Measurements from ENCODE around the gene ZNF792. TPM values are rescaled to one million over a fixed set of nuclear protein-coding genes. Genes with fewer than 3 reads are reported as not detected.
"Not testable (repeated sequence)": the region's sequence is repeated elsewhere in the genome, so short reads cannot be mapped to it uniquely, and the experiment has no call there.

The ZNF792 gene
- total and polyA plus RNA-seq, 2 donors (not counting 1 experiment from before 2014, with no cell fraction given), result 3.8 to 11.2 TPM

DNA sequence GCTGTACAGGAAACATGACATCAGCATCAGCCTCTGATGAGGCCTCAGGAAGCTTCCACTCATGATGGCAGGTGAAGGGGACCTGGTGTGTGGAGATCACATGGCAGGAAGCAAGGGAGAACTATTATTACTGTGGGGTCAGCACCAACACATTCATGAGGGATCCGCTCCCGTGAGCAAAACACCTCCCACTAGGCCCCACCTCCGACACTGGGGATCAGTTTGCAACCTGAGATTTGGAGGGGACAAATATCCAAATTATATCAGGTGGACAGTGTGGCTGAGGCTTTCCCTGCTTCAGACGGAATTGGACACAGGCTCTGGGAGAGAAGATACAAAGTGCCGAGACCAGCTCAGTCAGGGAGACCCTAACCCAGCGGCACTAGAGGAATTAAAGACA lies 5.7 kb upstream of the ZNF792 start:
- H3K27ac Mint-ChIP-seq, result no peak overlapping the region
- H3K36me3 ChIP-seq (replicated peaks in 1 of 2; ENCODE audit: control extremely low read depth in 1 of 2, control insufficient read depth in 1 of 2, extremely low read depth in 1 of 2, insufficient read depth in 2 of 2, low read length in 1 of 2), result no peaks in the 10 kb centered on the region
- no peaks in the 10 kb centered on the region for H3K9me3 Mint-ChIP-seq (ENCODE audit: insufficient read depth)
- TF ChIP-seq EZH2 (IDR thresholded peaks at IDR 0.05; ENCODE audit: borderline replicate concordance, insufficient read depth, low read depth, low read length, poor library complexity, severe bottlenecking), result no peak
- TF ChIP-seq, protein P1, sequence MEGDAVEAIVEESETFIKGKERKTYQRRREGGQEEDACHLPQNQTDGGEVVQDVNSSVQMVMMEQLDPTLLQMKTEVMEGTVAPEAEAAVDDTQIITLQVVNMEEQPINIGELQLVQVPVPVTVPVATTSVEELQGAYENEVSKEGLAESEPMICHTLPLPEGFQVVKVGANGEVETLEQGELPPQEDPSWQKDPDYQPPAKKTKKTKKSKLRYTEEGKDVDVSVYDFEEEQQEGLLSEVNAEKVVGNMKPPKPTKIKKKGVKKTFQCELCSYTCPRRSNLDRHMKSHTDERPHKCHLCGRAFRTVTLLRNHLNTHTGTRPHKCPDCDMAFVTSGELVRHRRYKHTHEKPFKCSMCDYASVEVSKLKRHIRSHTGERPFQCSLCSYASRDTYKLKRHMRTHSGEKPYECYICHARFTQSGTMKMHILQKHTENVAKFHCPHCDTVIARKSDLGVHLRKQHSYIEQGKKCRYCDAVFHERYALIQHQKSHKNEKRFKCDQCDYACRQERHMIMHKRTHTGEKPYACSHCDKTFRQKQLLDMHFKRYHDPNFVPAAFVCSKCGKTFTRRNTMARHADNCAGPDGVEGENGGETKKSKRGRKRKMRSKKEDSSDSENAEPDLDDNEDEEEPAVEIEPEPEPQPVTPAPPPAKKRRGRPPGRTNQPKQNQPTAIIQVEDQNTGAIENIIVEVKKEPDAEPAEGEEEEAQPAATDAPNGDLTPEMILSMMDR (IDR thresholded peaks at IDR 0.05), result no peak
- H3K4me3 ChIP-seq (ENCODE audit: control extremely low read depth in 1 of 5, extremely low read depth in 1 of 5, insufficient read depth in 1 of 5, low read depth in 2 of 5, low read length in 4 of 5), result no peak overlapping the region
- H3K4me2 ChIP-seq (replicated peaks; ENCODE audit: low read depth, low read length, poor library complexity, severe bottlenecking), result no peak overlapping the region
- H3K27me3 Mint-ChIP-seq, result peaks cover 13% of the 10 kb centered on the region
- peaks cover 0 to 17% (median 10%) of the 10 kb centered on the region in 3 donors for H3K9me3 ChIP-seq (ENCODE audit: control extremely low read depth in 1 of 3, control insufficient read depth in 2 of 3, insufficient read depth in 1 of 3, low read length in 2 of 3)
- intact Hi-C loops (cut with micrococcal nuclease), result no loop called here
- no peaks in the 10 kb centered on the region for H3K79me2 ChIP-seq (ENCODE audit: control insufficient read depth, insufficient read depth, low read length)
- no peak overlapping the region for H2AFZ ChIP-seq (ENCODE audit: insufficient read depth, low read depth, low read length, poor library complexity, severe bottlenecking)
- ATAC-seq (ENCODE audit: low read depth) (no peak), DNase-seq (no peak)
- ChIA-PET POLR2A (no interaction called here), CTCF (interaction anchor here (5.2 kb wide), 1 partner anchor 43 kb away, joined by 71 read pairs; no protein-coding TSS in a partner anchor)
- H4K20me1 ChIP-seq (ENCODE audit: control insufficient read depth, insufficient read depth, low read length, poor library complexity, severe bottlenecking), result no peaks in the 10 kb centered on the region
- peaks cover 6% of the 10 kb centered on the region for H3K4me1 Mint-ChIP-seq
- no peak overlapping the region for H3K27ac ChIP-seq (ENCODE audit: low read length in 2 of 2)
- WGBS (ENCODE audit: insufficient coverage), result no CpG with 5 or more reads among the region's 6 CpGs
- H3K4me3 Mint-ChIP-seq, result no peak overlapping the region
- peaks cover 0 to 8% of the 10 kb centered on the region in 2 donors for H3K4me1 ChIP-seq (ENCODE audit: control insufficient read depth in 2 of 2, insufficient read depth in 2 of 2, low read length in 2 of 2)
- H3K9ac ChIP-seq (ENCODE audit: low read length), result no peak overlapping the region
- H3K27me3 ChIP-seq (replicated peaks in 1 of 4; ENCODE audit: control extremely low read depth in 1 of 4, control insufficient read depth in 3 of 4, insufficient read depth in 4 of 4, low read length in 3 of 4), result peaks cover 0 to 3% (median 0%) of the 10 kb centered on the region in 4 experiments

DNA sequence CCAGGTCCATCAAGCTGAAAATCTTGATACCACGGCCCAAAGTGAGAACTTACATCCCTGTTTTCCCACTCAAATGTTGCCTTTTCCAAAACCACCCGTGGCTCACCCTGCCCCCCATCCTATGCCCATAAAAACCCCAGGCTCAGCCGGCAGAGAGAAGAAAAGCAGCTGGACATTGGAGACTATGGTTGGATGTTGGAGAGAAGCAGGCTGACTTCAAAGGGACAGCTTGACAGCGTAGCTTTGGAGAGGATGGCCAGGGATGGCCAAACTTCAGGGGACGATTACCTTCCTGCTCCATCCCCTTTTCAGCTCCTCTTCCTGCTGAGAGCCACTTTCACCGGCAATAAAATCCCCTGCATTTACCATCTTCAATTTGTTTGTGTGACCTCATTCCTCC lies 3.5 kb upstream of the ZNF792 start:
- no peaks in the 10 kb centered on the region for H3K9me3 Mint-ChIP-seq (ENCODE audit: insufficient read depth)
- Histone ChIP-seq H2AFZ (ENCODE audit: insufficient read depth, low read depth, low read length, poor library complexity, severe bottlenecking) (no peak overlapping the region), H3K27ac (ENCODE audit: low read length in 2 of 2) (no peak overlapping the region), H3K9ac (ENCODE audit: low read length) (no peak overlapping the region), H3K4me2 (replicated peaks; ENCODE audit: low read depth, low read length, poor library complexity, severe bottlenecking) (no peak overlapping the region), H3K4me3 (ENCODE audit: control extremely low read depth in 1 of 5, extremely low read depth in 1 of 5, insufficient read depth in 1 of 5, low read depth in 2 of 5, low read length in 4 of 5) (no peak overlapping the region), H3K36me3 (replicated peaks in 1 of 2; ENCODE audit: control extremely low read depth in 1 of 2, control insufficient read depth in 1 of 2, extremely low read depth in 1 of 2, insufficient read depth in 2 of 2, low read length in 1 of 2) (no peaks in the 10 kb centered on the region), H3K27me3 (replicated peaks in 1 of 4; ENCODE audit: control extremely low read depth in 1 of 4, control insufficient read depth in 3 of 4, insufficient read depth in 4 of 4, low read length in 3 of 4) (peaks cover 0 to 3% (median 0%) of the 10 kb centered on the region in 4 experiments), H3K79me2 (ENCODE audit: control insufficient read depth, insufficient read depth, low read length) (peaks cover 14% of the 10 kb centered on the region), H3K9me3 (ENCODE audit: control extremely low read depth in 1 of 3, control insufficient read depth in 2 of 3, insufficient read depth in 1 of 3, low read length in 2 of 3) (peaks cover 0 to 22% (median 10%) of the 10 kb centered on the region in 3 donors), H4K20me1 (ENCODE audit: control insufficient read depth, insufficient read depth, low read length, poor library complexity, severe bottlenecking) (no peaks in the 10 kb centered on the region), H3K4me1 (ENCODE audit: control insufficient read depth in 2 of 2, insufficient read depth in 2 of 2, low read length in 2 of 2) (peaks cover 6 to 10% of the 10 kb centered on the region in 2 donors)
- peaks cover 13% of the 10 kb centered on the region for H3K27me3 Mint-ChIP-seq
- TF ChIP-seq, protein P1 (IDR thresholded peaks at IDR 0.05), result no peak
- no peak for TF ChIP-seq EZH2 (IDR thresholded peaks at IDR 0.05; ENCODE audit: borderline replicate concordance, insufficient read depth, low read depth, low read length, poor library complexity, severe bottlenecking)
- no peak overlapping the region for H3K4me3 Mint-ChIP-seq
- CTCF ChIA-PET, result interaction anchor here (1.0 to 1.6 kb wide), 4 partner anchors 40 to 77 kb away, joined by 3 to 4 read pairs (median 4); no protein-coding TSS in a partner anchor
- intact Hi-C loops (cut with micrococcal nuclease), result no loop called here
- no peak for DNase-seq
- WGBS (ENCODE audit: insufficient coverage), result 100% methylated on average over 2 of the region's 6 CpGs
- no peak overlapping the region for H3K27ac Mint-ChIP-seq
- POLR2A ChIA-PET, result no interaction called here
- H3K4me1 Mint-ChIP-seq, result peaks cover 12% of the 10 kb centered on the region
- ATAC-seq (ENCODE audit: low read depth), result no peak

DNA sequence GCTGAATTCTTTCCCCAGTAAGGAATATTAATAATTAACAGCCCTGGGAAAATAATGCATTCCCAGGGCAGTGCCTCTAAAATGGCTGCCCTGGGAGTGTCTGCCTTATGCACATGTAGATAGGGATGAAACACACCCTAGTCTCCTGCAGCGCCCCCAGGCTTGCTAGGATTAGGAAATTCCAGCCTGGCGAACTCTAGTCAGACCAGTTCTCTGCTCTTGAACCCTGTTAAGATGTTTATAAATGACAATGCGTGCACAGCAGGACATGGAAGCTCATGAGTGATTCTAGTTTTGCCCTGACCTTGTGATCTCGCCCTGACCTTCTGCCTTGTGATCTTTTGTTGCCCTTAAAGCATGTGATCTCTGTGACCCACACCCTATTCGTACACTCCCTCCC lies 1.5 kb upstream of the ZNF792 start:
- 100% methylated on average over 3 of the region's 5 CpGs for WGBS (ENCODE audit: insufficient coverage)
- Mint-ChIP-seq H3K4me3 (peak overlapping the region; percentile 67), H3K4me1 (peaks cover 28% of the 10 kb centered on the region), H3K27me3 (peaks cover 11% of the 10 kb centered on the region)
- H3K36me3 ChIP-seq (replicated peaks in 1 of 2; ENCODE audit: control extremely low read depth in 1 of 2, control insufficient read depth in 1 of 2, extremely low read depth in 1 of 2, insufficient read depth in 2 of 2, low read length in 1 of 2); H3K4me3 ChIP-seq (ENCODE audit: control extremely low read depth in 1 of 5, extremely low read depth in 1 of 5, insufficient read depth in 1 of 5, low read depth in 2 of 5, low read length in 4 of 5); H2AFZ ChIP-seq (ENCODE audit: insufficient read depth, low read depth, low read length, poor library complexity, severe bottlenecking); DNase-seq; H3K9me3 Mint-ChIP-seq (ENCODE audit: insufficient read depth); H3K4me2 ChIP-seq (replicated peaks; ENCODE audit: low read depth, low read length, poor library complexity, severe bottlenecking); POLR2A ChIA-PET; ATAC-seq (ENCODE audit: low read depth); H4K20me1 ChIP-seq (ENCODE audit: control insufficient read depth, insufficient read depth, low read length, poor library complexity, severe bottlenecking); H3K27me3 ChIP-seq (replicated peaks in 1 of 4; ENCODE audit: control extremely low read depth in 1 of 4, control insufficient read depth in 3 of 4, insufficient read depth in 4 of 4, low read length in 3 of 4); H3K9ac ChIP-seq (ENCODE audit: low read length); H3K27ac ChIP-seq (ENCODE audit: low read length in 2 of 2); CTCF ChIA-PET; H3K27ac Mint-ChIP-seq; intact Hi-C loops (cut with micrococcal nuclease): not testable (repeated sequence)
- Histone ChIP-seq H3K79me2 (ENCODE audit: control insufficient read depth, insufficient read depth, low read length) (peaks cover 33% of the 10 kb centered on the region), H3K4me1 (ENCODE audit: control insufficient read depth in 2 of 2, insufficient read depth in 2 of 2, low read length in 2 of 2) (peaks cover 17 to 20% of the 10 kb centered on the region in 2 donors), H3K9me3 (ENCODE audit: control extremely low read depth in 1 of 3, control insufficient read depth in 2 of 3, insufficient read depth in 1 of 3, low read length in 2 of 3) (peaks cover 0 to 42% (median 11%) of the 10 kb centered on the region in 3 donors)

Measured in B cell (primary cell).